Thoracic aorta (tissue), 2 donors: Measurements from ENCODE around the gene BCAN. TPM values are rescaled to one million over a fixed set of nuclear protein-coding genes. Genes with fewer than 3 reads are reported as not detected.

ENCODE experiments used
- ATAC-seq: fragments of 150-250 bp; one replicate; pipeline ENCODE4 v1.8.0; 2017; ENCODE audit warnings: low read depth; ENCODE audit not compliant: insufficient number of reproducible peaks, low FRiP score
- DNase-seq: peaks from one replicate; pipeline ENCODE4 v3.0.0-alpha.2; 2020; ENCODE audit warnings: low spot score
- H3K27ac ChIP-seq, 2 donors: fragments of 200-600 bp; sonication (generic); 1 replicate in 1 of 2; 2 replicates in 1 of 2; pipeline ENCODE4 v1.5.1; 2016; ENCODE audit warnings: mild to moderate bottlenecking in 2 of 2, moderate library complexity in 2 of 2
- H3K27me3 ChIP-seq: fragments of 200-600 bp; sonication (generic); replicated peaks from 2 replicates; pipeline ENCODE4 v1.6.0; 2016; ENCODE audit warnings: mild to moderate bottlenecking; ENCODE audit not compliant: insufficient read depth
- H3K36me3 ChIP-seq: fragments of 200-600 bp; sonication (generic); one replicate; pipeline ENCODE4 v1.5.1; 2016
- H3K4me1 ChIP-seq, 2 donors: fragments of 200-600 bp; sonication (generic); 1 replicate in 1 of 2; 2 replicates in 1 of 2; pipeline versions ENCODE4 v1.5.1 to v1.6.0; 2016; ENCODE audit warnings: low read depth in 2 of 2, mild to moderate bottlenecking in 1 of 2; ENCODE audit not compliant: control insufficient read depth in 1 of 2
- H3K4me3 ChIP-seq: fragments of 200-600 bp; sonication (generic); 2 replicates; pipeline ENCODE4 v1.5.1; 2016; ENCODE audit warnings: mild to moderate bottlenecking
- H3K9me3 ChIP-seq: fragments of 200-600 bp; sonication (generic); 2 replicates; pipeline ENCODE4 v1.5.1; 2016
- total RNA-seq, 2 donors: library from RNA; depleted of rRNA; stranded (reverse); fragments of >200 nt; gene quantifications; one replicate each; pipeline versions ENCODE4 v1.1.0 to v1.2.3, GENCODE V29; 2016
- TF ChIP-seq, protein P1 (sequence below): fragments of 200-600 bp; sonication (generic); IDR thresholded peaks from one replicate; pipeline ENCODE4 v1.5.1; 2019; ENCODE audit warnings: antibody characterized with exemption

The BCAN gene
- total RNA-seq, 2 donors from 2014 or later: 0.54 to 0.99 TPM

DNA sequence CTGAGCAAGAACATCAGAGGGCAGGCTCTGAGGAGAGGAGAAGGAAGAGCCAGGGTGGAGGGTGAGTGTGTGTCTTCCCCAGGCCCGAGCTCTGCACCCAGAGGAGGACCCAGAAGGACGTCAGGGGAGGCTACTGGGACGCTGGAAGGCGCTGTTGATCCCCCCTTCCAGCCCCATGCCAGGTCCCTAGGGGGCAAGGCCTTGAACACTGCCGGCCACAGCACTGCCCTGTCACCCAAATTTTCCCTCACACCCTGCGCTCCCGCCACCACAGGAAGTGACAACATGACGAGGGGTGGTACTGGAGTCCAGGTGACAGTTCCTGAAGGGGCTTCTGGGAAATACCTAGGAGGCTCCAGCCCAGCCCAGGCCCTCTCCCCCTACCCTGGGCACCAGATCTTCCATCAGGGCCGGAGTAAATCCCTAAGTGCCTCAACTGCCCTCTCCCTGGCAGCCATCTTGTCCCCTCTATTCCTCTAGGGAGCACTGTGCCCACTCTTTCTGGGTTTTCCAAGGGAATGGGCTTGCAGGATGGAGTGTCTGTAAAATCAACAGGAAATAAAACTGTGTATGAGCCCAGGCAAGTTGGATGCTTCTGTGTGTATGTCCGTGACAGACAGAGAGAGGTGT is 17.1 kb downstream of the BCAN start:
- Histone ChIP-seq H3K9me3 (no peaks in the 10 kb centered on the region), H3K27ac (peak overlapping the region; percentile 17 to 65), H3K27me3 (no peaks in the 10 kb centered on the region), H3K36me3 (no peaks in the 10 kb centered on the region), H3K4me3 (no peak overlapping the region), H3K4me1 (peaks cover 48 to 72% of the 10 kb centered on the region in 2 donors)
- no peak for DNase-seq
- TF ChIP-seq, protein P1, sequence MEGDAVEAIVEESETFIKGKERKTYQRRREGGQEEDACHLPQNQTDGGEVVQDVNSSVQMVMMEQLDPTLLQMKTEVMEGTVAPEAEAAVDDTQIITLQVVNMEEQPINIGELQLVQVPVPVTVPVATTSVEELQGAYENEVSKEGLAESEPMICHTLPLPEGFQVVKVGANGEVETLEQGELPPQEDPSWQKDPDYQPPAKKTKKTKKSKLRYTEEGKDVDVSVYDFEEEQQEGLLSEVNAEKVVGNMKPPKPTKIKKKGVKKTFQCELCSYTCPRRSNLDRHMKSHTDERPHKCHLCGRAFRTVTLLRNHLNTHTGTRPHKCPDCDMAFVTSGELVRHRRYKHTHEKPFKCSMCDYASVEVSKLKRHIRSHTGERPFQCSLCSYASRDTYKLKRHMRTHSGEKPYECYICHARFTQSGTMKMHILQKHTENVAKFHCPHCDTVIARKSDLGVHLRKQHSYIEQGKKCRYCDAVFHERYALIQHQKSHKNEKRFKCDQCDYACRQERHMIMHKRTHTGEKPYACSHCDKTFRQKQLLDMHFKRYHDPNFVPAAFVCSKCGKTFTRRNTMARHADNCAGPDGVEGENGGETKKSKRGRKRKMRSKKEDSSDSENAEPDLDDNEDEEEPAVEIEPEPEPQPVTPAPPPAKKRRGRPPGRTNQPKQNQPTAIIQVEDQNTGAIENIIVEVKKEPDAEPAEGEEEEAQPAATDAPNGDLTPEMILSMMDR: no peak
- ATAC-seq: no peak

DNA sequence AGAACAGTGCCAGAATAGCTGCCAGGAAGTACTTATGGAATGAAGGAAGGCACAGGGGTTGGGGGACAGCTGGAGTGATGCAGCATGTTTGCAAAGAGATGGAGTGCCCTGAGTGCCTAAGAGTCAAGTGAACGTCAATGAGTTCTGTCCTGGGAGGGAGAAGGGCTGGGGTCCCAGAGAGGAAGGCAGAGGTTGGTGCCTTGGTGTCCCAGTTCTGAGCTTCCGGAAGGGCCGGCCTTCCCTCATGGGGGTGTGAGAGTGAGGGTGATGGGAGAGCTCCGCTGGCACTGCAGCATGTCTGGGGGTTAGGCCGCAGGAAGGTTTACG is 17.7 kb downstream of the BCAN start:
- Histone ChIP-seq H3K27ac (peak overlapping the region; percentile 17 to 65), H3K4me3 (peak overlapping the region; percentile 27), H3K27me3 (no peaks in the 10 kb centered on the region), H3K4me1 (peaks cover 54 to 77% of the 10 kb centered on the region in 2 donors), H3K36me3 (no peaks in the 10 kb centered on the region), H3K9me3 (no peaks in the 10 kb centered on the region)
- DNase-seq (no peak), ATAC-seq (no peak)
- TF ChIP-seq, protein P1: no peak

DNA sequence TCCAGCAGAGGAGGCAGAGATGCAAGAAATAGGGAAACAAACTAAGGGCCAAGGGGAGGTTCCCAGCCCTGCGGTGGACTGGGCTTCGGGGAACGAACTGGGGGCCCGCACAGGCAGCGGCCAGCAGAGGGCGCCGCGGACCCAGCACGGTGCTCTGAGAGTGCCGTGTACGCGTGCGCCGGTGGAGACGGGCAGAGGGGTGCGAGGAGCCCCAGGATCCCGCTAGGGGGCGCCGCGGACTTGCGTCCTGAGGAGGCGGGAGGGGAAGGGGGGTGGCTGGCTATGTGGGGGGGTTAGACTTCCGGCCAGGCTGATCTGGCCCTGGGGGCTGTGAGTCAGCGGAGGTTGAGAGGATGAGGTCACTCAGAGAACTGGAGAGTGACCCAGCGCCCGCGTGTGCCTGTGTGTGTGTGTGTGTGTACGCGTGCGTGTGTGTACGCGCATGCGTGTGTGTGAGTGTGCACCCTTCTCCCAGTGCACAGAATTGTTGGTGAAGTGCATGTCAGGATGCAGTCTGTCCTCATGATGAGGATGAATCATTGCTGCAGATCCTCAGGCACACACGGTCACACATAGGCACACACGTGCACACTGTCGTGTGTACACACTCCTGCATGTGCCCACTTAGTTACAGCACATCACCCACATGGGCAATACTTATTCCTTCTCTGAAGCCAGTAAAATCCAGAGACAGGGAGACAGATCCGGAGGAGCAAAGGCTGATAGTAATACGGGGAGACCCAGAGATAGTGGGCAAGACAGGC is 18.3 kb downstream of the BCAN start:
- Histone ChIP-seq H3K4me1 (peaks cover 58 to 83% of the 10 kb centered on the region in 2 donors), H3K27ac (peak overlapping the region; percentile 88 to 94), H3K36me3 (no peaks in the 10 kb centered on the region), H3K9me3 (no peaks in the 10 kb centered on the region), H3K4me3 (peak overlapping the region; percentile 27), H3K27me3 (no peaks in the 10 kb centered on the region)
- peak; percentile 91 for ATAC-seq
- TF ChIP-seq, protein P1: peak; percentile 100
- DNase-seq: peak; percentile 93

DNA sequence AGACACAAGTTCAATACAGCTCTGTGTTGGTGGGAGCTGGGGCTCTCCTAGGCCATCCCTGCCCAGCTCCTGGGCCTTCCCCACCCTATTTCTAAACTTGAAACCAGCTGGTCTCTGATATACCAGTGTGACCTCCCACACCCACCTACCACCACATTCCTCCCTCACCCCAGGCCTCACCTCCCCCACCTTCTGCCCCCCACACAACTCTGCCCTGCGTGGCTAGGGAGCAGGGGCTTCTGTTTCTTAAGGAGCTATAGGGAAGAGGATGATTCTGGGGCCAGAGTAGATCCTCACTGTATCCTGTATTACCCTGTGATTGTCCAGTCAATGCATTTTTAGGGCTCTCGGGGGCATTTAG is 18.8 kb downstream of the BCAN start:
- DNase-seq: no peak
- TF ChIP-seq, protein P1: no peak
- H3K4me3 ChIP-seq: peak overlapping the region; percentile 56
- H3K27ac ChIP-seq: peak overlapping the region; percentile 88 to 94
- H3K4me1 ChIP-seq: peaks cover 63 to 88% of the 10 kb centered on the region in 2 donors
- no peaks in the 10 kb centered on the region for H3K36me3 ChIP-seq
- H3K9me3 ChIP-seq: no peaks in the 10 kb centered on the region
- H3K27me3 ChIP-seq: no peaks in the 10 kb centered on the region
- ATAC-seq: no peak

DNA sequence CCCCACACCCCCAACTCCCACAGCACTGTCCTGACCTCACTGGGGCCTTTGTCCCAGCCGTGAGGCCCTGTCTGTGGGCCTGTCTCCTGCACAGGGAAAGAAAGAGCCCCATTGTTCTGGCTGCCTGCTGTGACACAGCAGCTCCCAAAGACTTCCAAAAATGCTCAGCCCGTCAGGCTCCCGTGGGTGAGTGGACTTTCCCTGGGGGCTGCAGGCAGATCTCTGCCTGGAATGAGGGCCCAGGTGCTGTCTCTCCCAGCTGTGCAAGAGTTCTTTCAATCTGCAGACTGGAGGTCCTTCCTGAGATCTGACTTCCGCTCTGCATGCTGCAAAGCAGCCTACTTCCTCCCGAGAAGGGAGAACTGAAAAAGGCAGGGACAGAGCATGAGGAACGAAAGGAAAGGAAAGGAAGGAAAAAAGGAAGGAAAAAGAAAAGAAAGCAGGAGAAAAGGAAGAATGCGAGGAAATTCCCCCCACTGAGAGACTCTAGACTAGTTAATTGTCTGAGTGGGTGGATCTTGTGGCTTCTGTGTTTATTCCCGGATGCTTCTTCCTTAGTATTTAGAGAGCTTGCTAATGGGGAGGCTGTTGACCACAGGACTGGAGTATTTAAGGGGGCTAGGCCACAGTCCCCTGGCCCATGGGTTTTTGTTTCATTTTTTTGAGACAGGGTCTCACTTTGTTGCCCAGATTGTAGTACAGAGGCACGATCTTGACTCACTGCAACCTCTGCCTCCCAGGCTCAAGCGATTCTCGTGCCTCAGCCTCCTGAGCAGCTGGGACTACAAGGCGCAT is 20.3 kb downstream of the BCAN start:
- Histone ChIP-seq H3K4me3 (no peak overlapping the region), H3K4me1 (peaks cover 61 to 85% of the 10 kb centered on the region in 2 donors), H3K27me3 (no peaks in the 10 kb centered on the region), H3K9me3 (no peaks in the 10 kb centered on the region), H3K27ac (peak overlapping the region; percentile 81 to 94), H3K36me3 (no peaks in the 10 kb centered on the region)
- ATAC-seq (no peak), DNase-seq (no peak)
- TF ChIP-seq, protein P1: no peak
